IgD-negative memory B cell (primary cell): ENCODE measurements around the gene ZG16B. TPM values are rescaled to one million over a fixed set of nuclear protein-coding genes. Genes with fewer than 3 reads are reported as not detected.

ENCODE experiments used
- H3K27ac Mint-ChIP-seq, 3 donors: one replicate each; pipeline ENCODE4 v1.8.0; 2020 to 2022; ENCODE audit warnings: mild to moderate bottlenecking in 3 of 3, mixed read lengths in 3 of 3, moderate library complexity in 1 of 3
- H3K27me3 Mint-ChIP-seq: one replicate; pipeline ENCODE4 v1.8.0; 2021; ENCODE audit warnings: mixed read lengths
- H3K36me3 Mint-ChIP-seq: one replicate; pipeline ENCODE4 v1.8.0; 2020; ENCODE audit warnings: mild to moderate bottlenecking, mixed read lengths
- H3K4me1 Mint-ChIP-seq, 3 donors: one replicate each; pipeline ENCODE4 v1.8.0; 2020 to 2022; ENCODE audit warnings: mixed read lengths in 3 of 3, mild to moderate bottlenecking in 1 of 3
- H3K4me3 Mint-ChIP-seq, 4 donors: one replicate each; pipeline ENCODE4 v1.8.0; 2020 to 2022; ENCODE audit warnings: mild to moderate bottlenecking in 4 of 4, mixed read lengths in 4 of 4, moderate library complexity in 3 of 4
- H3K9me3 Mint-ChIP-seq, 3 donors: one replicate each; pipeline ENCODE4 v1.8.0; 2020 to 2021; ENCODE audit warnings: mixed read lengths in 3 of 3, mild to moderate bottlenecking in 1 of 3
- polyA plus RNA-seq: library from polyadenylated mRNA; unstranded; fragments of 300-500 nt; fragmentation: Illumina TruSeq; gene quantifications from one replicate; pipeline ENCODE4 v1.2.3, GENCODE V29; 2021

Gene ZG16B
- polyA plus RNA-seq, 1 donor from 2014 or later, result not detected

- peak within 1 kb of the TSS in 1 of 4 donors; percentile 41 for H3K4me3 Mint-ChIP-seq
- no peaks in the 10 kb centered on the region for H3K4me1 Mint-ChIP-seq
- H3K27ac Mint-ChIP-seq, result no peak within 1 kb of the TSS
- H3K36me3 Mint-ChIP-seq, result peaks cover 2% of the 10 kb centered on the region
- peaks cover 0 to 1% (median 0%) of the 10 kb centered on the region in 3 donors for H3K9me3 Mint-ChIP-seq
- H3K27me3 Mint-ChIP-seq, result peaks cover 8% of the 10 kb centered on the region
These were observed 13.3 kb upstream of the ZG16B start, which contains the start of gene PRSS21 for GRCh38 chr16:2816751-2817339. TSS of gene PRSS21 (plus strand) at chr16:2817237. CDS start at chr16:2817269, 32 bp downstream.

GRCh38 chr16:2817340-2818271, 12.5 kb upstream of the ZG16B start:
- peaks cover 0 to 1% (median 0%) of the 10 kb centered on the region in 3 donors for H3K9me3 Mint-ChIP-seq
- H3K4me1 Mint-ChIP-seq, result peaks cover 0 to under 1% (median 0%) of the 10 kb centered on the region in 3 donors
- peak overlapping the region in 1 of 4 donors; percentile 41 for H3K4me3 Mint-ChIP-seq
- no peak overlapping the region for H3K27ac Mint-ChIP-seq
- H3K27me3 Mint-ChIP-seq, result peaks cover 6% of the 10 kb centered on the region
- H3K36me3 Mint-ChIP-seq, result peaks cover 2% of the 10 kb centered on the region

- H3K36me3 Mint-ChIP-seq, result peaks cover 2% of the 10 kb centered on the region
- peaks cover 6% of the 10 kb centered on the region for H3K27me3 Mint-ChIP-seq
- H3K4me3 Mint-ChIP-seq, result peak overlapping the region in 1 of 4 donors; percentile 79
- H3K4me1 Mint-ChIP-seq, result peaks cover 0 to 3% (median 0%) of the 10 kb centered on the region in 3 donors
- H3K27ac Mint-ChIP-seq, result no peak overlapping the region
- peaks cover 0 to 1% (median 0%) of the 10 kb centered on the region in 3 donors for H3K9me3 Mint-ChIP-seq
These were observed 11.7 kb upstream of the ZG16B start for GRCh38 chr16:2818272-2818876.

GRCh38 chr16:2819179-2819938, 10.7 kb upstream of the ZG16B start:
- Mint-ChIP-seq H3K27me3 (peaks cover 5% of the 10 kb centered on the region), H3K4me3 (no peak overlapping the region), H3K9me3 (peaks cover 0 to 1% (median 0%) of the 10 kb centered on the region in 3 donors), H3K36me3 (peaks cover 2% of the 10 kb centered on the region), H3K27ac (no peak overlapping the region), H3K4me1 (peaks cover 0 to 3% (median 0%) of the 10 kb centered on the region in 3 donors)

- H3K27ac Mint-ChIP-seq, result no peak overlapping the region
- no peak overlapping the region for H3K4me3 Mint-ChIP-seq
These were observed 9.9 kb upstream of the ZG16B start for GRCh38 chr16:2819939-2820835.

GRCh38 chr16:2820836-2821486, 9.1 kb upstream of the ZG16B start:
- Mint-ChIP-seq H3K36me3 (peaks cover 2% of the 10 kb centered on the region), H3K4me3 (no peak overlapping the region), H3K27me3 (peaks cover 2% of the 10 kb centered on the region), H3K4me1 (peaks cover 0 to 3% (median 0%) of the 10 kb centered on the region in 3 donors), H3K27ac (no peak overlapping the region), H3K9me3 (peaks cover 0 to 1% (median 0%) of the 10 kb centered on the region in 3 donors)

More at GRCh38 chr16:2819939-2820835, 9.9 kb upstream of the ZG16B start:
- Mint-ChIP-seq H3K4me1 (peaks cover 0 to 3% (median 0%) of the 10 kb centered on the region in 3 donors), H3K9me3 (peaks cover 0 to 1% (median 0%) of the 10 kb centered on the region in 3 donors), H3K36me3 (peaks cover 2% of the 10 kb centered on the region), H3K27me3 (peaks cover 2% of the 10 kb centered on the region)

- Mint-ChIP-seq H3K4me1 (peaks cover 0 to 3% (median 0%) of the 10 kb centered on the region in 3 donors), H3K36me3 (peaks cover 2% of the 10 kb centered on the region), H3K27me3 (peaks cover 2% of the 10 kb centered on the region), H3K27ac (no peak overlapping the region), H3K9me3 (peaks cover 0 to 1% (median 0%) of the 10 kb centered on the region in 3 donors), H3K4me3 (no peak overlapping the region)
These were observed 8.5 kb upstream of the ZG16B start for GRCh38 chr16:2821487-2822157.

GRCh38 chr16:2822158-2822495, 8.0 kb upstream of the ZG16B start:
- Mint-ChIP-seq H3K27ac (no peak overlapping the region), H3K27me3 (peaks cover 2% of the 10 kb centered on the region), H3K4me1 (peaks cover 0 to 3% (median 0%) of the 10 kb centered on the region in 3 donors), H3K9me3 (peaks cover 0 to 1% (median 0%) of the 10 kb centered on the region in 3 donors), H3K36me3 (peaks cover 2% of the 10 kb centered on the region), H3K4me3 (no peak overlapping the region)

GRCh38 chr16:2822496-2822895, 7.6 kb upstream of the ZG16B start:
- no peak overlapping the region for H3K27ac Mint-ChIP-seq
- H3K9me3 Mint-ChIP-seq, result peaks cover 0 to 1% (median 0%) of the 10 kb centered on the region in 3 donors

GRCh38 chr16:2824626-2825025, 5.5 kb upstream of the ZG16B start:
- H3K36me3 Mint-ChIP-seq, result no peaks in the 10 kb centered on the region
- no peak overlapping the region for H3K27ac Mint-ChIP-seq
- H3K4me1 Mint-ChIP-seq, result peaks cover 0 to 3% (median 0%) of the 10 kb centered on the region in 3 donors
- no peaks in the 10 kb centered on the region for H3K9me3 Mint-ChIP-seq
- H3K27me3 Mint-ChIP-seq, result peaks cover 3% of the 10 kb centered on the region
- no peak overlapping the region for H3K4me3 Mint-ChIP-seq

More at GRCh38 chr16:2822496-2822895, 7.6 kb upstream of the ZG16B start:
- Mint-ChIP-seq H3K4me1 (peaks cover 0 to 3% (median 0%) of the 10 kb centered on the region in 3 donors), H3K4me3 (no peak overlapping the region), H3K36me3 (peaks cover 2% of the 10 kb centered on the region), H3K27me3 (peaks cover 2% of the 10 kb centered on the region)

- Mint-ChIP-seq H3K36me3 (no peaks in the 10 kb centered on the region), H3K27me3 (peaks cover 3% of the 10 kb centered on the region), H3K27ac (no peak overlapping the region), H3K9me3 (no peaks in the 10 kb centered on the region), H3K4me3 (no peak overlapping the region), H3K4me1 (peaks cover 0 to 3% (median 0%) of the 10 kb centered on the region in 3 donors)
These were observed 4.9 kb upstream of the ZG16B start for GRCh38 chr16:2825049-2825742.

GRCh38 chr16:2825906-2826305, 4.2 kb upstream of the ZG16B start:
- Mint-ChIP-seq H3K4me1 (peaks cover 0 to 3% (median 0%) of the 10 kb centered on the region in 3 donors), H3K27me3 (peaks cover 6% of the 10 kb centered on the region), H3K4me3 (no peak overlapping the region), H3K27ac (no peak overlapping the region), H3K9me3 (no peaks in the 10 kb centered on the region), H3K36me3 (no peaks in the 10 kb centered on the region)
